Activated effector memory CD4-positive, alpha-beta T cell treated with Interleukin-2 at 50 U/mL for 16 hours (primary cell): Measurements from ENCODE around the gene RBMS2.

Experiments used
- DNase-seq: peaks from one replicate; pipeline ENCODE4 v3.0.0-alpha.2; 2020

The RBMS2 gene

GRCh38 chr12:56589783-56590182 is 68.2 kb downstream of the RBMS2 start:
- no peak for DNase-seq

GRCh38 chr12:56590237-56590830 is 68.7 kb downstream of the RBMS2 start:
- DNase-seq: no peak

GRCh38 chr12:56591126-56591525 is 69.5 kb downstream of the RBMS2 start:
- no peak for DNase-seq

GRCh38 chr12:56591961-56592360 is 70.3 kb downstream of the RBMS2 start:
- no peak for DNase-seq

- peak; percentile 40 for DNase-seq
These were observed 72.4 kb downstream of the RBMS2 start for GRCh38 chr12:56593909-56594621.

DNA sequence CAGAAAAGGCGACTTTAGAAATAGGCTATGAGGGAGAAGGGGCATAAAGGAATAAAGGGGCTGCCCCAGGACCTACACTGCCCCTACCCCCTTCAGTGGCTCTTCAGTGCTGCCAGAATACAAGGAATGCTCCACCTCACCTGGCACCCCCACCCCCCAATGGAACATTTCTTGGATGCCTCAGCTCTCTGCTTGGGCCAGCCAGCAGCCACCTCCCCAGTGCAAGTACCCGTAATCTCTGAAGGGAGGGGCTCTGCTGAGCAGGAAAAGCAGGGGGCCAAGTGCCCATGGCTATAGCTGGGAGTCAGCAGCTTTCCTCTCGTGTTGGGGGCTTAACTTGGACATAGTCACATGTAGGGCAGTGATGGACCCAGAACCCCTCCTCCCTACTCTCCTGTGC is 75.2 kb downstream of the RBMS2 start:
- DNase-seq: no peak

- DNase-seq: no peak
These were observed 77.4 kb downstream of the RBMS2 start for GRCh38 chr12:56599041-56599440.

- DNase-seq: no peak
These were observed 78.2 kb downstream of the RBMS2 start for GRCh38 chr12:56599797-56600196.

DNA sequence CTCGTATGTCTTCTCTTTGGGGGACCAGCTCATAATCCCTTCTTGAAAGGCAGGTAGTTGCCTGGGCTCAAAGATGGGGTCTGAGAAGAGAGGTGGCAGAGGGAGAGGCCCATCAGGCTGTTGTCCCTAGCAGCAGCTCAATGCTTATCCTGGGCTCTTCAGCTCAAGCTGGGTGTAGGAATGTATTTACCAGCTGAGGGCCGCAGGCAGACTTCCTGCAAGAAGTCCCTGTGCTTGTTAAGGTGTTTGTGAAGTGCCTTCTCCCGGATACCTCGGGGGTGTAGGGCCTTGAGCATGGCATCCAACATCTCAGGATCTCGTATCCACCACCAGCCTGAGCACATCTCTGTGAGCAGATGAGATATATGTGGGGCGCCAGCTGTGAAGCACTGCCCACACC is 79.1 kb downstream of the RBMS2 start:
- DNase-seq: no peak

DNA sequence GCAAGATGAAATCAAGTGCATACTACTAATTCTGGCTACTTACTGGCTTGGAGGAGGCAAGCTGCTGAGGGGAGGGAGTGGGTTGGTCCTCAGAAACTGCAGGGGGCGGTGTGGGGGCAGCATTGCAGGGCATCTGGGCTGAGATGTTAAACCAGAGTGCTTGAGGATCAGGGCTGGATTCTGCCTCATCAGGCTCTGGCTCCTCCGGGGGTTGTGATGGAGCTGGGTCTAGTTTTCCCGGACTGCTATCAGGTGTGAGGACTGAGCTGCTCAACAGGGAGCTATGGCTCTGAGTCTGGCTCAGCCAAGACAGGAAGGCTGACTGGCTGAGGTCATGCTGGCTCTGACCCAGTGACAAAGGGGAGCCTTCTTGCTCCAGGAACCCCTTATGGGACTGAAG is 79.9 kb downstream of the RBMS2 start:
- DNase-seq: no peak

DNA sequence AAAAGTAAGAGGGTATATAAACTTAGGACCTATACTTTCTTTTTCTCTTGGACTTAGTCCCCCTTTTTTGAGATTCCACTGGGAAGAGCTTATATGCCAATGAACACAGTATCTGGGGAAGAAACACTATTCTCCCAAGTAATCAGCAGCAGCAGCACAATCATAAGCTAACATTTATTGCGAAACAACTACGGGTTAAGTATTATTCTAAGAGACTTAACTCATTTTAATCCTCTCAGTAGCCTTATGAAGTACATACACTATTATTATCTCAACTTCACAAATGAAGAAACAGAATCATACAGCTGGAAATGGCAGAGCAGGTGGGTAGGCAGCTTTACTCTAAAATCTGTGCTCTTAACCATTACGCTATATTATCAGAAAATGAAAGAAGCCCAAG is 80.6 kb downstream of the RBMS2 start:
- no peak for DNase-seq

- no peak for DNase-seq
These were observed 82.7 kb downstream of the RBMS2 start for GRCh38 chr12:56604355-56604754.

DNA sequence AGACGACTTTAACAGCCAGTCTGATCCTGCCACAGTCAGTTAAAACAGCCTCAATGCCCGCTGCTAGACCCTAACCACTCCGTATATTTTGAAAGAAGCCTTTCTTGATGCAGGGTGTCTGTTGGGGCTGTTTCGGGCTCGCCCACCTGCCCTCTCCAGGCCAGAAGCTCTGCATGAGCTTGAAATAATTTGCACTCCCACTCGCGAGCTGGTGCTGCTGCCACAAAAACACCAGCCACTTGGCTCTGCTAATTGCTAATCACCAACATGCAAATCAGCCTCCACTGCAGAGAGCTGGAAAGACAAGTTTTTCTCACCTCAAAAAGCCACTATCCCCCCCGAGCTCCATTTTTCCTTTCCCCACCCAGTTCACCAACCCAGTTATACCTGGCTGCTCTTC is 93.0 kb downstream of the RBMS2 start:
- DNase-seq: no peak

- DNase-seq: no peak
These were observed 94.6 kb downstream of the RBMS2 start for GRCh38 chr12:56616244-56616643.

GRCh38 chr12:56616925-56617324 is 95.3 kb downstream of the RBMS2 start:
- no peak for DNase-seq

DNA sequence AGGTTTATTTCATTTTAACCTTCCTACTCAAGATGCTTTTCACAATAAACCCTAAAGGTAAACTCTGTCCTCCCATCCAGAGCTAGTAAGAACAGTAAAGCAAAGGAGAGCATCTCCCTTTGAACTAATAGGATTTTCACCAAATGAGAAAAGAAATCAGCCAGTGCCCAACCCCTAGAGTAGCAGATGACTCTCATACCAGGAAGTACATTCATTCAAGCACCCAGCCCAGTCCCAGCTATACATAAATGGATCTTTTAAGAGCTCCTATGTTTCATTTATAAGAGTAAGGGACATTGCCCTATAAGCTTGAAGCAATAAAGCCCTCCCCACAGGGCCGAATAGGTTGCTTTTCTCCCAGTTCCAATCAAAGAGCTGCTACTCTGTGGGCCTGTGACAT is 100.9 kb downstream of the RBMS2 start:
- no peak for DNase-seq

DNA sequence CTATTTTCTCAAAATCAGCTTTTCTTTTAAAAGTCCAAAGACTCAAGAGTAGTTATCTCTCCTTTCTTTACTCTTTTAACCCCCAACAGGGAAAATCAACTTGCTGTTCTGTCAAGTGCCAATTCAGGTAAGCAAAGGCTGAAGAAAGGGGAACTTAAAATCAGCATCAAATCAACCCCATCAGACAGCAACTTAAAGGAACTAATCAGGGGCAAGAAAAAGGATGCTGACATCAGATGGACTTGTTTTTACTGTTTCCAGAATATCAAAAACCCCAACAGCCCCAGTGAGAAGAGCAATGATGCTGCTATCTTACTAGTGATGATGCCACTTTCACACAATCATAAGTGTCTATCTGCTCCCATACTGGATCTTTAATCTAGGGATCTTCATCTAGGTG is 105.1 kb downstream of the RBMS2 start:
- no peak for DNase-seq

DNA sequence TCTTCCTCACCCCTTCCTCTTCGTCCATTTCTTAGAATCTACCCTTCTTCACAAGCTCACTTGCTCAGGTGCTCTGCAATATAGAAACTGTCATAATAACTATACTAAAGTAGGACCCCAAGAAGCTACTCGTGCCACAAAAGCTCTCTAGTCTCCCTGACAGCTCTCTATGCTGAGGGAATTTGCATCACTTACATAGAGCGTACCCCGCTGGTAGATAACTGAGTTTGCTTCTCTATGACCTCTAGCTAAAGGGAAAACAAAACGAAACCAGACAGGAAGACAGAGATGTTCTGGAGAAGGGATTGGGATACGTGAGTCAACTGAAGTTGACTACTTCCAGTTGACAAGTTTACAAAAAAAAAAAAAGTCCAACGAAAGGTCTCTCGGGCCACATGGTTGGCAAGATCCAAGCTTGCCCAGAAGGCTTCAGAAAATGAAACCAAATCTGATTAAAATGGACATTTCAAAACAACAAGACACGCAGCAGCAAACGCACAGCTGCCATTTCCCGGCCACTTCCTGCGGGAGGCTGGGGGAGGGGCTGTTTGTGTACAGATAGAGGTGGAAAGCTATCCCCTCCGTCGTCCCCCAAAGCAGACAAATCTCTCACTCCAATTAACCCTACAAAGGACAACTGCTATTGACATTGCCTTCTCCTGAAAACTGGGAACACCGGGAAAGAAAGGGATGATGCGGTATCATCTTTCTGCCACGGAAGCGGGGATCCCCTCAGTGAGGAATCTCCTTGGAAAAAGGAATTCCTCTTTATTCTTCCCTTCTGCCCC is 107.2 kb downstream of the RBMS2 start:
- DNase-seq: peak; percentile 58

DNA sequence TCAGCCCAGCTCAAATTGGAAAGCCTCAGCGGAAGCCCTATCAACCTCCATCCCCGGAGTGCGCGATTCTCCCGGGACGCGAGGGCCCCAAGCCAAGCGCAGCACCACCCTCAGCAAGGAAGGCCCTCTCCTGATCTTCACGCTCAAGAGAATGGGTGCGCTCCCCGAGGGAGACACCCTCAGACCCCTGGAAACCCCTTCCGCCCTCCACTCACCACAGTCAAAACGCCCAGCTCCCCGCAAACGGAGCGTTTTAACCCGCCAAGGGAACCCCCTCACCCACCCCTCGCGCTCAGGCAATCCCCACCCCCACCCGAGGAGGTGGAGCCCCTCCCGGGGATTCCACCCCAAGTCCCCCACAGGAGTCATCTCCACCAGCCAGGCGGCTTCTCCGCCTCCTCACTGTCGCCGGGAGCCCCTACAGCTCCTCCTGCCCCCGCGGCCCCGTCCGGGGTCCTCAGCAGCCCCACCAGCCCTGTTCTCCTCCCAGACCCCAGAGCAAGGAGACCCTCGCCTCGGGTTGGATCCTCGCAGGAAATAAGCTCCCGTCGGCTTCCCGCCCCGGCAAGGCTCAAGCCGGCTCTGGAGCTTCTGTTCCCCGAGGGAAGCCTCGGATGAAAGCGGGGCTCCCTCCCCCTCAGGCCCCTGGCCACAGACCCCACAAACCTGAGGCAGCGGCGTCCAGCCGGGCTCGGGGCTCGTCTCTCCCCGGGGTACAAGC is 108.0 kb downstream of the RBMS2 start:
- peak; percentile 29 for DNase-seq

GRCh38 chr12:56630180-56630632 is 108.6 kb downstream of the RBMS2 start, which contains the start of gene BAZ2A:
BAZ2A (minus strand) TSS chr12:56630326; CDS start chr12:56617530, 12,796 bp downstream.
- peak; percentile 77 for DNase-seq

- peak; percentile 22 for DNase-seq
These were observed 110.4 kb downstream of the RBMS2 start for GRCh38 chr12:56631790-56632700.
